Fibroblast of skin of right quadriceps (primary cell): ENCODE results near the gene HTATIP2.
"Not testable (repeated sequence)": the region's sequence is repeated elsewhere in the genome, so short reads cannot be mapped to it uniquely, and the experiment has no call there.

Experiments used
- DNase-seq: peaks from one replicate; pipeline ENCODE4 v3.0.0-alpha.2; 2013

HTATIP2 gene

GRCh38 chr11:20373147-20373546 lies 9.6 kb downstream of the HTATIP2 start:
- no peak for DNase-seq

DNA sequence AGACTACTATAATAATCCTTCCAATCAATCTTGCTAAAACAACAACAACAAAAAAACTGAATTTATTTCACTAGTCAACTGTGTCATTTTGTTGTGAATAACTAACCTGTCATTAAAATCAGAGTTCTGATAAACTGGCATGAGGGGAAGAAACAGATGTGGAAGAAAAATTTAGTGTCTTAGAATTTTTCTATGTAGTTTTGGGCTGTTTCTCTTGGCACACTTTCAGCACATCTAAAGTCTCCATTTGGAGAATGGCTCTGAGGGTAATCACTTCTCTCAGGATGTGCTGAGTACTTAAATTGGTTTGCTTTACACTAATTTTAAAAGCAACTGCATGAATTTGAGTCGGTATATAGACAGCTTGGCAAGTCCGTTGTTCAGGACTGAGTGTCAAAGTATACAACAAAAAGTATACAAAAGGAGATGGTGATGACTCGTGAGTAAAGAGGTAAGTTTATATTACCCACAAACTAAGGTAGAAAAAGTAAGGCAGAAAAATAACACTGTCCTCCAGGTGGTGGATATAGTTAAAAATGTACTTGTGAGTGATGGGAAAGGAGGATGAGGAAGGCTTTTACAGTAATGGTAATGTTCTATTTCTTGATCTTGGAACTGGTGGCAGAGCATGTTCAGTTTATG lies 10.2 kb downstream of the HTATIP2 start:
- DNase-seq: no peak

- DNase-seq: no peak
Measured at GRCh38 chr11:20374741-20375300, 11.3 kb downstream of the HTATIP2 start.

DNA sequence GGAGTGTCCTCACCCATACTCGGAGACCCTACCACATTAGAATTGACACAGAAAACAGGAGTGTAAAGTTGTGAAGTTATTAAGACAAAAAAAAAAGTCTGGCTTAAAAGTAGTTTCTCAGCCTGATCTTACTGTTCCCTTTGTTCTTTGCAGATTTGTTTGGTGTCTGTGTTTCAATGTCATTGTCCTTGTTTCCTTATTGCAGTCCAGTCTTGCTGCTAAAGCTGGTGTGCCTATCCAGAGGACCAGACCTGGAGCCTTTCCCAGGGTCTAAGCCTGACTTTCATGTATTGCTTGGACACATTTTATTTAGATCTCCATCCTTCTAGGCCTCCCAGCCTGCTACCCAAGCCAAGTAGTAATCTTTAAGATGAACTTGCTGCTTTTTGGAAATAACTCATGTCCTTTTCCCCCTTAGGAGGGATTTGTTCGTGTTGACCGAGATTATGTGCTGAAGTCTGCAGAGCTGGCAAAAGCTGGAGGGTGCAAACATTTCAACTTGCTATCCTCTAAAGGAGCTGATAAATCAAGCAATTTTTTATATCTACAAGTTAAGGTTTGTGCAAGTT lies 12.7 kb downstream of the HTATIP2 start:
- no peak for DNase-seq

DNA sequence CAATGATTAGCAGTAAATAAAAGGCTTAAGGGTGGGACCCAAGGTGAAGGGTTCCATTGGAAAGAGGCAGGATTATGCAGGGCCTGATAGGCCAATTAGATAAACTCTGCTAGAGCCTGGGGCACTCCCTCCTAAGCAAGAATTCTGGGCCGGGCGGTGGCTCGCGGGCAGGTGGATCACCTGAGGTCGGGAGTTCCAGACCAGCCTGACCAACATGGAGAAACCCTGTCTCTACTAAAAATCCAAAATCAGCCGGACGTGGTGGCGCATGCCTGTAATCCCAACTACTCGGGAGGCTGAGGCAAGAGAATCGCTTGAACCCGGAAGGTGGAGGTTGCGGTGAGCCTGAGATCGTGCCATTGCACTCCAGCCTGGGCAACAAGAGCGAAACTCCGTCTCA lies 22.5 kb downstream of the HTATIP2 start:
- not testable (repeated sequence) for DNase-seq

DNA sequence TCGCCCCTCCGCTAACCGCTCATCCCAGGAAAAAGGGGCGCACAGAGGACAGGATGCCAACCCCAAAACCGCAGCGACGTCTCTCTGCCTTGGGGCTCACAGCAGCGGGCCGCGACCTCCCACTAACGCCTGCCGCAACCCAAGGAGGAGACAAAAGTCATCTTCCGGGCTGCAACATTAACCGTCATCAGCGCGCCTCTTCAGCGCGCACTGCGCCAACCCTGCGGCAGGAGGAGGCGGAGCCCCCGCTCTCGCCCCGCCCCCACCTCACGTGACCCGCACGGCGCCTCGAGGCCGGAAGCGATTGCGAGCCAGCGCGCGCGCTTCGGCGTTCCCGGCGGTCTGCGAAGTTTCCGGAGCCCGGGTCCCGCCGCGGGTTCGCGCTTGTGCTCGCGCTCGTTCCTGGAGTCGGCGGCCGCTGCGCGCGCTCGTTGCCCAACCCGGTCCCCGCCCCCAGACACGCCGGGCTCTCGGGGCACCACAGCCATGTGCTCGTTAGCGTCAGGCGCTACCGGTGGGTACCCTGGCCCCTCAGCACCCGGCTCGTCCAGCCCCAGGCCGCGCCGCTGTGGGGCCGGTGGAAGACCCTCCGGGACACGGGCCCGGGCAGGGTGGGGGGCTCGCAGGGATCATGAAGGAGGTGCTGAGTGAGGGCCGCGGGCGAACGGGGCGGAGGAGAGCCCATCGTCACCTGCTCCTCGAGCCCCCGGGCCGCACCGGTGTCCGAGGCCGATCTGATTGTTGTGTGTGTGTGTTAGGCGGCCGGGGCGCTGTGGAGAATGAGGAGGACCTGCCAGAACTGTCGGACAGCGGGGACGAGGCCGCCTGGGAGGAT lies 24.0 kb downstream of the HTATIP2 start, which contains the start of gene PRMT3:
TSS of gene PRMT3 (plus strand) at position 456 of the 835 bp plus-strand sequence. CDS start at position 487, 31 bp downstream.
- DNase-seq: peak; percentile 95

DNA sequence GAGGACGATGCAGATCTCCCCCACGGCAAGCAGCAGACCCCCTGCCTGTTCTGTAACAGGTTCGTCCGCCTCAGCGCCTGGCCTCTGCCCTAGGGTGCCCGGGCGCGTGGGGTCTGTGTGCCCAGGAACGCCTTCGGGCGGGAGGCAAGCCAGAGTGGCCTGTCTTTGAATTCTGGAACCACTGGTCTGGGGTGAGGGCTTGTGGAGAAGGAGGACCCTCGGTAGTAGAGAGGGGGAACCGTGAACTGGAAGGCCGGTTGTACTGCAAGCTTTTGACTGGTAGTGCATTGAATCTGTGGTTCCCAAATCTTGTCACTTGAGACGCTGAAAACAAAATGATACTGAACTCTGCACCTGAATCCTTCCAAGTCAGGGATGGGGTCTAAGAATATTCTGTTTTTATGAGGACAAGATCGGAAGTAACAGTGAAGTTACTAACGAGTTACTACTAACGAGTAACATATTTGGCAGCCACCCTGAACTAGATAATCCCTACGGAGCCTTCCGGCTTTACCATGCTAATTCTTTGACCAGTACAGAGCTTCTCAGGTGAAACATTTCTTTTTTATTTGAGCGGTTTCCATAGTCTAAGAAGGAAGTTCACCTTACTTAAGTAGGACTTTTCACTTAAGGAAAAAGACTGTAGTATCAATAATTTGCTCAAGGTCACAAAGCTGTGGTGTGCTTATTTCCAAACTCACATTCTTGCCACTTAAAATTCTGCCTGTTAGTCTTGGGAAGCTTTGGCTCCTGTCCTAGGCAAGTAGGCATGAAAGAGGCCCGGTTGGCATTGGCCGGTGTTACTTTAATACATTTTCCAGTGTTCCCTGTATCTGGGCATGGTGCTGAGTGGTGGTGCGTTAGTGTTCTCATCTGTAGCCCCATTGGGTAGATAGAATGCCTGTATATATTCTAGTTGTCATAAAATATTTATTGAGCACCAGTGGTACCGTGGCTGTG lies 24.9 kb downstream of the HTATIP2 start:
- DNase-seq: no peak

GRCh38 chr11:20397281-20397680 lies 33.8 kb downstream of the HTATIP2 start:
- peak; percentile 42 for DNase-seq

GRCh38 chr11:20399498-20399897 lies 36.0 kb downstream of the HTATIP2 start:
- DNase-seq: no peak

DNA sequence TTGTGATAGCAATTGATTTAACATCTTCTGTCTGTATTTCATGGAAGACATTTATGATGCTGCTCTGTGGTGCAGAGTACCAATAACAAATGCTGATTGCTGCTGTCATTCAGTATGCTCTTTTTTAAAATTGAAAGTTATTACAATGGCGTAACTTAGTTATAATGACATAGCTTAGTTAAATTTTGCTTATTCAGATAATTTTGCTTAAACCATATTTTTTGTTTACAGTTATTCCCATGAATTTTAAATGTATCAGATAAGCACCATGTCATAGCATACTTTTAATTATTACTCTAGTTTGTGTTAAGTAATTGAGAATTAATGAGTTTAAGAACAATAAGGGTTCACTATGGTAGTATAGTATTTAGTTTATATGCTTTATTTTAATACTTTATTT lies 39.5 kb downstream of the HTATIP2 start:
- DNase-seq: no peak

- DNase-seq: no peak
Measured at GRCh38 chr11:20406484-20406883, 43.0 kb downstream of the HTATIP2 start.

- no peak for DNase-seq
Measured at GRCh38 chr11:20407344-20407743, 43.8 kb downstream of the HTATIP2 start.

DNA sequence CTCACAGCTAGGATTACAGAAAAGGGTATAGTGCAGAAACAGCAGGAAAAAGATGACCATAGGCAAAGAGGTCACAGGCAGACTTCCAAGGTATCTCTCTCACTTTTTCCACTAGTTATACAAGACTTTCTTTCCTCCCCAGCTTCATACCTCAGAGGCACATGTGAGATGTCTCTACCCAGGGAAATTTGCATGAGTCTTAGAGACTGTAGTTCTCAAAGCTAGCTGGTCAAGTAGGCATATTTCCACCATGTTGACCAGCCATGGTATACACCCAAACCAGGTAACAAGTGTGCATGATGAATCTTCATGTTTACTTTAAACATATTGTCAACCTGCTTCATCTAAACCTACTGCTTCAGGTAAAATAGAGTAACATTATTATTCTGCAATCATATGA lies 51.9 kb downstream of the HTATIP2 start:
- DNase-seq: no peak

GRCh38 chr11:20417771-20418170 lies 54.3 kb downstream of the HTATIP2 start:
- DNase-seq: no peak

- DNase-seq: no peak
Measured at GRCh38 chr11:20421946-20422345, 58.4 kb downstream of the HTATIP2 start.

DNA sequence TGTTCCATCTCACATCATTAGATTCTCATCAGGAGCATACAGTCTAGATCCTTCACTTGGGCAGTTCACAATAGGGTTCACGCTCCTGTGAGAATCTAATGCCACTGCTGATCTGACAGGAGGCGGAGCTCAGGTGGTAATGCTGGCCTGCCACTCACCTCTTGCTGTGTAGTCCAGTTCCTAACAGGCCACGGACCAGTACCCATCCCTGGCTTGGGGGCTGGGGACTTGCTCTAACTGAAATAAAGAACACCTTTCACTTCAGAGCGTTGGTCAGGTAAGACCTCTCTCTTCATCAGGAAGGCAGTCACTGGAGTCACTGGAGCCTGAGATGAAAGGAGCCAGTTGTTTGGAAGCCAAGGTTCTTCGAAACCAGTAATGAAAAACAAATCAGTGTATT lies 65.7 kb downstream of the HTATIP2 start:
- no peak for DNase-seq
